22Rv1 (cell line): ENCODE measurements around the gene CCT2.

Experiments
- ZFX ChIP-seq: fragments of 450-650 bp; IDR thresholded peaks from 2 replicates; pipeline ENCODE4 v1.6.1; 2017; ENCODE audit warnings: antibody characterized with exemption, borderline replicate concordance
- TF ChIP-seq, protein P1 (sequence below): fragments of 450-650 bp; IDR thresholded peaks from 2 replicates; pipeline ENCODE4 v1.5.1; 2017; ENCODE audit warnings: mild to moderate bottlenecking

DNA sequence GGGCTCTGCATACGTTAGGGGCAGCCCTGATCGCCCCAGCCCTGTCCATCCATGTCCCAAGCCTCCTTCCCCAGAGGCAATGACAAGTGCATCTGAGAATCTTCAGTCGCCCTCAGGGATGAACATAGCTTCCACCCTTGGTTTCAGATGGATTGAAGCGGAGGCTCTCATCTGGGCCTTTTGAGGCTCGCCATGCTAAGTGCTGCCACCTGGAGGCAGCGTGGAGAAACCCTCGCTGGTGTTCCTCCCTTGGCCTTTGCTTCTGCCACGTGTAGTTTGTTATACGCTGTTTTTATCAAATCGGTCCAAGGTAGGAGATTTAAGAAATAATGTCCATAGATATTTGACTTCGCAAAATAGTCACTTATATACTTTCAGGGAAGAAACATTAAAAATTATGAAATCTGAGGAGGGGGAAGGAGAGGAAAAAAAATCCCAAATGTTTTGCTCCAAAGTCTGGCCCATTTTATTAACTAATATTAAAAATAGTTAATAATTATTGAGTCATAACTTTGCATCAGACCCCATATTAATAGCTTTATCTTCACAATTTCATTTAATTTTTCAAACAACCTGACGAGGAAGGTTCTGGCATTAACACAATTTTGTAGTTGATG is 54.2 kb downstream of the CCT2 start:
- TF ChIP-seq, protein P1, sequence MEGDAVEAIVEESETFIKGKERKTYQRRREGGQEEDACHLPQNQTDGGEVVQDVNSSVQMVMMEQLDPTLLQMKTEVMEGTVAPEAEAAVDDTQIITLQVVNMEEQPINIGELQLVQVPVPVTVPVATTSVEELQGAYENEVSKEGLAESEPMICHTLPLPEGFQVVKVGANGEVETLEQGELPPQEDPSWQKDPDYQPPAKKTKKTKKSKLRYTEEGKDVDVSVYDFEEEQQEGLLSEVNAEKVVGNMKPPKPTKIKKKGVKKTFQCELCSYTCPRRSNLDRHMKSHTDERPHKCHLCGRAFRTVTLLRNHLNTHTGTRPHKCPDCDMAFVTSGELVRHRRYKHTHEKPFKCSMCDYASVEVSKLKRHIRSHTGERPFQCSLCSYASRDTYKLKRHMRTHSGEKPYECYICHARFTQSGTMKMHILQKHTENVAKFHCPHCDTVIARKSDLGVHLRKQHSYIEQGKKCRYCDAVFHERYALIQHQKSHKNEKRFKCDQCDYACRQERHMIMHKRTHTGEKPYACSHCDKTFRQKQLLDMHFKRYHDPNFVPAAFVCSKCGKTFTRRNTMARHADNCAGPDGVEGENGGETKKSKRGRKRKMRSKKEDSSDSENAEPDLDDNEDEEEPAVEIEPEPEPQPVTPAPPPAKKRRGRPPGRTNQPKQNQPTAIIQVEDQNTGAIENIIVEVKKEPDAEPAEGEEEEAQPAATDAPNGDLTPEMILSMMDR = peak; percentile 100
- TF ChIP-seq ZFX = no peak
